NCI-H82 treated with DMSO at 0.1 percent for 48 hours (cell line): ENCODE results near the gene MIS18BP1.
A peak's percentile ranks its signal among the peaks of the same experiment; 100 is the strongest.
"Not testable (repeated sequence)": the region's sequence is repeated elsewhere in the genome, so short reads cannot be mapped to it uniquely, and the experiment has no call there.

Experiments used
- DNase-seq: peaks from one replicate; lab custom pipeline; 2025; ENCODE audit not compliant: unreplicated experiment; lab: John Stamatoyannopoulos, UW

Gene MIS18BP1

GRCh38 chr14:45253070-45253753, at the start of gene MIS18BP1:
MIS18BP1 (minus strand) TSS chr14:45253202; CDS start chr14:45247286, 5,916 bp downstream.
- peak; percentile 57 for DNase-seq

GRCh38 chr14:45298423-45299117, 45.6 kb upstream of the MIS18BP1 start:
- DNase-seq = no peak

GRCh38 chr14:45294796-45295195, 41.8 kb upstream of the MIS18BP1 start:
- not testable (repeated sequence) for DNase-seq

- DNase-seq = no peak
Observed at GRCh38 chr14:45290547-45290946, 37.5 kb upstream of the MIS18BP1 start.

GRCh38 chr14:45287610-45288009, 34.6 kb upstream of the MIS18BP1 start:
- DNase-seq = no peak

- DNase-seq = no peak
Observed at GRCh38 chr14:45284802-45285201, 31.8 kb upstream of the MIS18BP1 start.

DNA sequence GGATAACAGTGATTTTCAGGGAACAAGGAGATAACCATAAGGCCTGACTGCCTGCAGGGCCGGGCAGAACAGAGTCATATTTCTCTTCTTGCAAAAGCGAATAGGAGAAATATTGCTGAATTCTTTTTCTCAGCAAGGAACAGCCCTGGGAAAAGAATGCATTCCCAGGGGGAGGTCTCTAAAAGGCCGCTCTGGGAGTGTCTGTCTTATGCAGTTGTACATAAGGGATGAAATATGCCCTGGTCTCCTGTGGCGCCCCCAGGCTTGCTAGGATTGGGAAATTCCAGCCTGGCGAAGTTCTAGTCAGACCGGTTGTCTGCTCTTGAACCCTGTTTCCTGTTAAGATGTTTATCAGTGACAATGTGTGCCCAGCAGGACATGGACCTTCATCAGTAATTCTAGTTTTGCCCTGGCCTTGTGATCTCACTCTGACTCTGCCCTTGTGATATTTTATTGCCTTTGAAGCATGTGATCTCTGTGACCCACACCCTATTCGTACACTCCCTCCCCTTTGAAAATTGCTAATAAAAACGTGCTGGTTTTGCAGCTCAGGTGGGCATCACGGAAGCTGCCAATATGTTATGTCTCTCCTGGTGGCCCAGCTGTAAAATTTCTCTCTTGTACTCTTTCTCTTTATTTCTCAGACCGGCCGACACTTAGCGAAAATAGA, 28.9 kb upstream of the MIS18BP1 start:
- DNase-seq = not testable (repeated sequence)

GRCh38 chr14:45271858-45272537, 19.0 kb upstream of the MIS18BP1 start:
- DNase-seq = no peak

- DNase-seq = no peak
Observed at GRCh38 chr14:45270031-45270430, 17.0 kb upstream of the MIS18BP1 start.

DNA sequence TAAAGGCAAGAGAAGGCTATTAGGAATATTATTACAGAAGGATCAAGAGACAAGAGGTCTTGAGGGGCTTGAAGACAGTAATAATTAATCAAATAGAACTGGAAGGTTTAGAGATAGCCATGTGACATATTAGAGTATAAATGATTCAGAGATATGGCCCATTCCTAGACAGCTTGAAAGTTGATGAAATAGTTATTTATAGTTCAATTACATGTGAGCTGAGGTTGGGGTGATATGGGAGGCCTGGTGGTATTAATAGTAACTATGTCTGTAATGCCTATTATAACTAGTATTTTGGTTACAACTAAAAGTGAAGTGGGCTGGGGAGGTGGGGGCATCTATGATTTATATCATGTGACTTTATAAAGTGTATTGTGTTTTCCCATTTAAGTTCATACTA, 14.1 kb upstream of the MIS18BP1 start:
- no peak for DNase-seq

- no peak for DNase-seq
Observed at GRCh38 chr14:45262637-45263036, 9.6 kb upstream of the MIS18BP1 start.

DNA sequence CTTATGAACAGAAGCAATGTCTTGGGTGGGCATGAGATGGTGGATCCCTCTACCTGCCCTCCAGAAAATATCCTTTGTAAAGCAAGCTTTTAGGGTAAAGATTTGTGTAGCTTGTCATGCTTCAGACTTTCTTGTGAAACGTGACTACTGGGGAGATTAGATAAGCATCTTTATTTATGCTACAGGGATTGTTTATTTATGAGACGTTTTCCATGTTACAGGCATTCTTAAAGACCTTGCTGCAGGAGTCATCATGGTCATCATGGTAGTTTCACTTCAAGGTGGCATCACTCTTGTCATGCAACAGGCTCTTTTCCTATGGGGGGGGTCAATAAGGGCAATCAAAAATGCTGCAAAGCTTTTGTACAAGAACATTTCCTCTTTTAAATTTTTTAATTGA, 8.2 kb upstream of the MIS18BP1 start:
- DNase-seq = no peak

- no peak for DNase-seq
Observed at GRCh38 chr14:45258805-45259204, 5.8 kb upstream of the MIS18BP1 start.

DNA sequence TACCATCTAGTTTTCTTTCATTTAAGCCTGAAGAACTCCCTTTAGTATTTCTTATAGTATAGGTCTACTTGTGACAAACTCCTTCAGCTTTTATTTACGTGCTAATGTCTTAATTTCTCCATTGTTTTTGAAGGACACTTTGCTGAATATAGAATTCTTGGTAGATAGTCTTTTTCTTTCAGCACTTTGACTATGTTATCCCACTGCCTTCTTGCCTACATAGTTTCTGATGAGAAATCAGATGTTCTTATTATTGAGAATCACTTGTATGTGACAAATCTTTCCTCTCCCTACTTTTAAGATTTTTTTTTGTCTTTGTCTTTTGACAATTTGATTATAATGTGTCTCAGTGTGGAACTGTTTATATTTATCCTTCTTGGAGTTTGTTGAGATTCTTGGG, 5.1 kb upstream of the MIS18BP1 start:
- no peak for DNase-seq

DNA sequence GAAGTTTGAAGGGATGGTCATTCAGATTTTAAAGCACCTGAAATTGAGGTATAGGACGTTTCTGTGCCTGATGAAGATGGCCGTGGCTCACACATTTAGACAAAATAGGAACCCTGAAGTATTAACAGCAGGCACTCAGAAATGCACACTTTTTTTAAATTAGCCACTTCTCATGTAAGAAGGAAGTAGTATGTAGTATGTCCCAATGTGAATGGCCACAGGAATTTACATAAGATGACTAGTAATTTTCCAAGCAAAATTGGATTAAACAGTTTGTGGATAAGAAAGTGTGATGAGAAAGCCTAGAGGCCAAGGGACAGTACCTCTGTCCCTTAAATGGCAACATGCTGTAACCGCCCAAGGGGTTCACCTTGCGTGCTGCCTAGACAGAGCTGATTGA, 1.8 kb upstream of the MIS18BP1 start:
- no peak for DNase-seq

DNA sequence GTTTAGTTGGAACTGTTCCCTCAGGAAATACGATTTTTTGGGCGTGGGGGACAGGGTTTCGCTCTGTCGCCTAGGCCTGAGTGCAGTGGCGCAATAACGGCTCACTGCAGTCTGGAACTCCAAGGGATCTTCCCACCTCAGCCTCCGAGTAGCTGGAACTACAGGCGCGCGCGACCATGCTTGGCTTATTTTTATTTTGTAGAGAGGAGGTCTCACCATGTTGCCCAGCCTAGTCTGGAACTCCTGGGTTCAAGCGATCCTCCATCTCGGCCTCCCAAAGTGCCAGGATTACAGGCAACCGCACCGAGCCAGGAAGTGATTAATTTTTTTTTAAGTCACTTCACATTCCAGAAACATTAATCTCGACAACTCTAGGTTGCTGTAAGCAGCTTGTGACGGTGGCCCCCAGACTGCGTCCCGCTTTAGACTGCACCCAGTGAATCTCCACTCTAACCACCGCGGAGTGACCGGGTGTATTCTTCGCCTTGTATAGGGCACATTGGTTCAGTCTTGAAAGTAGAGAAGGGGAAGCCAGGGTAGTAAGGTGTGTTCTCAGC, 830 bp upstream of the MIS18BP1 start:
- no peak for DNase-seq

- no peak for DNase-seq
Observed at GRCh38 chr14:45252366-45253069, 484 bp downstream of the MIS18BP1 start.

GRCh38 chr14:45251912-45252311, 1.1 kb downstream of the MIS18BP1 start:
- no peak for DNase-seq

GRCh38 chr14:45249856-45250575, 3.0 kb downstream of the MIS18BP1 start:
- no peak for DNase-seq

DNA sequence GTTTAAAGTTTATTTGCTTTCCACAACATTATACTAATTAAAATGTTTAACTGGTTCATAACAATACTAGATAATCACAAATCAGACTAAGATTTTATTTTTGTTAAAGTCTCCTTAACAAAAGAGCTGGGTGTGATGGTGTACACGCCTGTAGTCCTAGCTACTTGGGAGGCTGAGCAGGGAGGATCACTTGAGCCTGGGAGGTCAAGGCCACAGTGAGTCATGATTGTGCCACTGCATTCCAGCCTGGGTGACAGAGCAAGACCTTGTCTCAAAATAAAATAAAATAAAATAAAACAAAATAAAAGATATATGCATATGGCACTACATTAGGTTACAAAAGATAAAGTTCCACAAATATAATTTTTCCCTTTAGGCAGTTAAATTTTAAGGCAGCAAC, 5.6 kb downstream of the MIS18BP1 start:
- no peak for DNase-seq
